NCI-H187 (cell line): ENCODE measurements around the gene DNAJC25.
A peak's percentile ranks its signal among the peaks of the same experiment; 100 is the strongest.

Experiments
- DNase-seq, 2 experiments: peaks; one replicate each; lab custom pipeline; 2025; lab: John Stamatoyannopoulos, UW

Gene DNAJC25

DNA sequence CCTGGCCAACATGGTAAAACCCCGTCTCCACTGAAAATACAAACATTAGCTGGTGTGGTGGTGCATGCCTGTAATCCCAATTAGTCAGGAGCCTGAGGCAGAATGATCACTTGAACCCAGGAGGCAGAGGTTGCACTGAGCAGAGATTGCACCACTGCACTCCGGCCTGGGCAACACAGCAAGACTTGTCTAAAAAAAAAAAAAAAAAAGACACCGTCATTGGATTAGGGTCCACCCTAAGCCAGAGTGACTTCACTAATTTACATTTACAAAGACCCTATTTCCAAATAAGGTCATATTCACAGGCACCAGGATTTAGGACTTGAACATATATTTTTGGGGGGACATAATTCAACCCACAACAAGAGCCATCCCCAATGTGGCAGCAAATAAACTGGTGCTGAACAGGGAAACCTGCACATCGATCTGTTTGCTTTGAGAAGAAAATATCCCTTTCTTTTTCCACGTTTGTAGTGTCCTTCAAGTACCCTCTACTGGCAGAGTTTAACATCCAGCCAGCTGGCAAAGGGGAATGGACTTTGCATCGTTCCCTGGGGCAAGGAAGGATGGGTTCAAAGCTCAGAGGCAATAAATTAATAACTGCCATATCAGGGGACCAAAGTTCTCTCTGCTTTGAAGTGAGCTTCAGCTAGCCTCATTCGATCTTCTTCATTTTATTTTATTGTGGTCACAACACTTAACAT lies 3.7 kb upstream of the DNAJC25 start:
- no peak for DNase-seq

DNA sequence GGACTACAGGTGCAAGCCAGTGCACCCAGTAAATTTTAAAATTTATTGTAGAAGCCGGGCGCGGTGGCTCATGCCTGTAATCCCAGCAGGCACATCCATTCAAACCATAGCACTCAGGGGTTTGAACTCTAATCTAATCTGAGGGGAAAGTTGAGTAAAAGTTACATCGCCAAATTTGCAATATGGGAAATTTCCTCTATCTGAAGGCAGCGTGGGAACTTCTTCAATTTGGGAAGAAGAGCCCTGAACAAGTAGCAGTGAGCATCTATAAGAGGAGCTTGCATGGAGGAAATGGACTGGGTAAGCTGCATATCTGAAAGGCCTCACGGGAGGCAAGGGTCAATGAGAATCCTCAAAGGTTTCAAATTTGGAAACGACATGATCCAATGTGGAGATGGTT lies 2.7 kb upstream of the DNAJC25 start:
- no peak for DNase-seq

DNA sequence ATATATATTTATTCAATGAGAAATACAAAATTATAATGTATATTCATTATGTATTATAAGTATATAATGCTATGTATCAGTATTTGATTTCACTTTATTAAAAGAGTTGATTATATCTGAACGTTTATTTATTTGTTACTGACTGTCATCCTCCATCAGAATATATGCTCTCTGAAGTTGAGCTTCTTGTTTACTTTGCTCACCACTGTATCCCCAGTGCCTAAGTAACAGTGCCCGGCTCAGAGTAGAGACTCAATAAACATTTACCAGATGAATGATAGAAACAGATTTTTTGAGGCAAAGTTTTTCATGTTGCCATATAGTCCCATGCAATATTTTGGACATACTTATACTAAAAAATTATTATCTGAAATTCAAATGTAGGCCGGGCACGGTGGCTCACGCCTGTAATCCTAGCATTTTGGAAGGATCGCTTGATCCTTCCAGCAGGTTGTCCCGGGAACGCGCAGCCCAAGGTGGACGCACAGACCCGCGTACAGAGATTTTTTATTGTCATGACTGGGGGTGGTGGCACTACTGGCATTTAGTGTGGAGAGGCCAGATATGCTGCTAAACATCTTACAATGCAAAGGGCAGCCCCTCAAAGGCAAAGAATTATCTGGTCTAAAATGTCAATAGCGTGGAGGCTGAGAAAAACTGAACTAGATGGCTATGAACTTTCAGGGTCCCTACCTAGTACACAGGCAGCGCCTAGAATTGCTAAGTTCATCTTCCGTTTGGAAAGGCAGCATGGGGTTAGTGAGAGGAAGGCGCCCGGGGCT lies 761 bp upstream of the DNAJC25 start:
- DNase-seq: no peak

DNA sequence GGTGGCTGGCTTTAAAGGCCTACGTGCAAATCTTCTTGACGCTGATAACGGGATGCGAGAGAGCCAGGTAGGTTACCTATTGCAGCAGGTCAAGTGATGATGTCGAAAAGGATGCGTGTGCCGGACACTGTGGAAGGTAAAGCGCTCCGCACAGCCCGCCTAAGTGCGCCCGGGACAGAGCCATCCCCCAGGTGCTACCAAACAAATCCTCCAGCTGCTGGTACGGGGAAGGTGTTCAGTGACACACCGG lies 245 bp upstream of the DNAJC25 start:
- no peak for DNase-seq

DNA sequence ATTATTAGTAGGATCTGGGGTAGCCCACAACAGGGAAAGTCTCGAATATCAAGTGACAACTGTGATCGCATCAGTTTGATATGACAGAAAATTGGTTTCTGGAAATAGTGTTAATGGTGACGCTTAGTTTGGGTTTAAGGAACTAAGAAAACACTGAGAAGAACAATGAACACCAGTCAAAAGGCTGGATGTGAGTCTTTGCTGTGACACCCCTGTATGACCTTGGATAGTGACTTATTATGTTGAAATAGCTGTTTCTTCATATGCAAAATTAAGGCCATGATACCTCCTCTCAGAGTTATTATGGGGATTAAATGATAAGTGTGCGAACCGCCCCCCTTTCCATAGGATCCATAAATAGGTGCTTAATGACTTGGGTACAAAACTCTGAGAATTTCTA lies 926 bp downstream of the DNAJC25 start:
- no peak for DNase-seq

DNA sequence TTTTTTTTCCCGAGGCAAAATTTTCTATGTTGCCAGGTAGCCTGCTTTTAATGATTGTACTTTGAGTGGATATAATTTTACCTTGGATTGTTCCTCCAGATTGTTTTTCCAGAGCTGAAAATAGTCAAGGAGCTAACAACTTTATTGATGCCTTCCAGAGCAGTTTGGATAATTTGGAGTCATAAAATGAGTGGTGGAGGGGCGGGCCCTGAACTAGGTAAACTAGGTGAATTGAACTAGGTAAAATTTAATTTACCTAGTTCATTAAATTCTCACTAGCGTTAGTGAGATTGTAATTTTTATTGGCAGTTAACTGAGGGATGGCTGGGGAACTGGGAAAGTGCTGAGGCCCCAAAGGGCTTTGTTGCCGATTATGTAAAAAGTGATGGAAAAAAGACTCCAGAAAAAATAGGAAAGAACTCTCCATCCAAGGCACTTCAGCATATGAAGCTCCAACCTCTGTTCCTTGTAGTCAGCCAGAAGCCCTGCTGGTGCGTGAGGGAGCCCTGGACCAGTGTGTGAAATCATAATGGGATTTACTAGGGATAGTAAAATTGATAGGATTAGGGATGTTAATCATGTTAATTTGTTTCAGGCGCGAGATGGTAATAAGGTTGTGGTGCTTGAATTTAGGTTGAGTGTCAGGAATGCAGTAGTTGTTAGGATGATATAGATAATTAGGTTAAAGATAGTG lies 1.7 kb downstream of the DNAJC25 start:
- DNase-seq: no peak

DNA sequence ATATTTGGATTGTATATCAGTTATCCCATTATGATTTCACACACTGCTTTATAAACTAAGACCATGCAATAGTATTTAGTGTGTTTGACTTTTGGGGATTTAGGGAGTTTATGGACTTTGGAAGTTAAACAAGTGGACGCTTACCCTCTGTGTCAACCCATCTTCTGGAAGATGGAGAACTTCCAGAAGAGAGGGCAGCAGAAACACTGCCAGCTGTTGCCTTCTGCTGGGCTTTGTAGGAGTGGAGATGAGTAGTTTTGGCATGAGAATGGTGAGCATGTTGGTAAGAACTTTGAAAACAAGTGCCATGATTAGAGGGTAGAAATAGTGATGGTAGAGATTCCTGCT lies 2.2 kb downstream of the DNAJC25 start:
- no peak for DNase-seq

DNA sequence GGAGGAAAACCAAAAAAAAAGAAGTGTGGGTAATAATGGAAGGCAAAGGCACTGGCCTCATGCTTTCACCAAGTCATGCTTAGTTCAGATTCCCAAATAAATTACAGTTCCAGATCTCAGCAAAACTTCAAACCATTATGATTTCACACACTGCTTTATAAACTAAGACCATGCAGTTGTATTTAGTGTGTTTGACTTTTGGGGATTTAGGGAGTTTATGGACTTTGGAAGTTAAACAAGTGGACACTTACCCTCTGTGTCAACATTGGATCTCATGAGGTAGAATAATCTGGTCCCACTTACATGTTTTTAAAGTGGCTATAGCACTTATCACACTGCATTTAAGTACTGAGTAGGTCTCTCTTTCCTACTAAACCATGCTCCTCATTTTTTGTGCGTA lies 3.7 kb downstream of the DNAJC25 start:
- no peak for DNase-seq

DNA sequence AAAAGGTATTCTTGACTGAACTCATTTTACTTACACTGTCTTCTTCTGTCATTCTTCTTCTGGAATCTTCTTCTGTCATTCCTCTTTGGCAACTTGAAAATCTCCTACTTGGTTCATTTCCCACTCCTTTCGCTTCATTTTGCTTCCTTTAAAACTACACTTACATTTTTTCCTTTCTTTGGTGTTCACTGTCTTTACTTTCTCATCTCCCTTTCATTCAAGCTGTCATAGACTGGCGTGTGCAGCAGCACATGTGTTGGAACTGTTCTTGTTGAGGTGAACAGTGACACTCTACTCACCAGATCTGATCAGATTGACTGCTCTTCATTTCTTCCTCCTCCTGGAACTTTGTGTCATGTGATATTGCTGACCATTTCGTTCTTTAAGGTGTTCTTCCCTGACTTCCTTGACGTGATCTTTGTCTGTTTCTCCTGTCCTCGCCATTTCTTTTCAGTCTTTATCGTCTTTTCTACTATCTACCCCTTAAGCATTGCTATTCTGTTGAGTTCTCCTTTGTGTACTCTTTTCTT lies 6.4 kb downstream of the DNAJC25 start:
- DNase-seq: no peak

DNA sequence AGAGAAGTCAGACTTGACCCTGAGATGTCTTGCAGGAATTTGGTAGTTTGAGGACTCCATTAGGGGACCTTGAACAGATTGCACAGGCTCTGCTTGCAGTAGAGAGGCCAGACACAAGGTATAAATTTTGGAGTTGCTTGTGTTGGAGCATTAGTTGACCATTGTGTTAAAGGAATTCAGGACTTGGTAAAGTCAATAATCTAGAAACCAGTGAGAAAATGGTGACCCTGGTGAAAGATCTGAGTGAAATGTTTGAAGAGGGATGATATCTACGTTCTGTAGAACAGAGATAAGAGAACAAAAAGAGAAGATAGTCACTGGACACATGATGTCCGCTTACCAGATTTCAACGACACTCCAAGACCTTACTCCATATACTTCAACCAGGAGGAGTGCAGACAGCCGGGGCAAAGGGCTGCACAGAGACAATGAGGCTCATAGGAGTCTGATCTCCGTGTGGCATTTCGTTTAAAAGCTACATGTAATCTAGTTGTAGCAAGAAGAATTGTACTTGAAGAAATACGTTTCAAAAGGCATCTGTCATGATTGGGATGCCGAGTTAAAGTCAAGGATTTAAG lies 13.2 kb downstream of the DNAJC25 start:
- DNase-seq: no peak

DNA sequence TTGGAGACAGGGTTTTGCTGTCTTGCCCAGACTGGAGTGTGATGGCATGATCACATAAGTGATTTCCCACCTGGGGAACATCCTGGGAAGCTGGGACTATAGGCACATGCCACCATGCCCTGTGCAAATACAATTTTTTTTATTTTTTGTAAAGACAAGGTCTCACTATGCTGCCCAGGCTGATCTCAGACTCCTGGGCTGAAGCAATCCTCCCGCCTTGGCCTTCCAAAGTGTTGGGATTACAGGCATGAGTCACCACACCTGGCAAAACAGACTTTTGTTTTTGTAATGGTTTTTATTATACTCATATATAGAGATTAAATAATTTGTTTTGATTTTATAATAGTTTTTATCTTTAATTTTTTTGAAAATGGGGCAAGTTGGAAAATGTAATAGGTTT lies 14.7 kb downstream of the DNAJC25 start:
- DNase-seq: no peak

DNA sequence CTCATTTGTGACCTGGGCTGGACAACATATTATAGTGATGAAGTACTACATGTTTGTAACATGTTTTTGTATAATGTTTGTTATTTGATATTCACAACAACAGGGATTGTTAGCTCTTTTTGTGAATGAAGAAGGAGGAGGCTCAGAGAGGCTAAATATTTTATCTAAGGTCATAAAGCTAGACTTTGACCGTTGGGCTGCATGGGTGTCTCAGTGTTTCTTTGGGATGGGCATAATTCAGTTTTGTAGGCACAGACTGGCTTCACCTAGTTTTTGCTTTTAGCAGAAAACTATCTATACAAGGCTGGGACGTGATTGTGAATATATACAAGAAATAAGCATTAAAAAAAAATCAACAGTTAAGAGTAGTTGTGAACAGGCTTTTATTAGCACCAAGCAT lies 15.3 kb downstream of the DNAJC25 start:
- no peak for DNase-seq

DNA sequence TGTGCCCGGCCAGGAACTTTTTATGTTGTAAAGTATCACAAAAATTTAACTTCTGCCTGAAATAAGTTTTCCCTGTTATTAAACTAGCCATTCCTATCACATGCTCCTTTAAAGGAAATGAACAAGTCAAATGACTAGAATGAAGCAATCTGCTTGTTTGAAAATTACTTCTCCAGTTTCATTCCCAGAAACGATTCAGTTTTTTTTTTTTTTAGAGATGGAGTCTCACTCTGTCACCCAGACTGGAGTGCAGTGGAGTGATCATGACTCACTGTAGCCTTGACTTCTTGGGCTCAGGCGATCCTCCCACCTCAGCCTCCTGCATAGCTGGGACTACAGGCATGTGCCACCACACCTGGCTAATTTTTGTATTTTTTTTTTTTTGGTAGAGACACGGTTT lies 16.9 kb downstream of the DNAJC25 start:
- no peak for DNase-seq

DNA sequence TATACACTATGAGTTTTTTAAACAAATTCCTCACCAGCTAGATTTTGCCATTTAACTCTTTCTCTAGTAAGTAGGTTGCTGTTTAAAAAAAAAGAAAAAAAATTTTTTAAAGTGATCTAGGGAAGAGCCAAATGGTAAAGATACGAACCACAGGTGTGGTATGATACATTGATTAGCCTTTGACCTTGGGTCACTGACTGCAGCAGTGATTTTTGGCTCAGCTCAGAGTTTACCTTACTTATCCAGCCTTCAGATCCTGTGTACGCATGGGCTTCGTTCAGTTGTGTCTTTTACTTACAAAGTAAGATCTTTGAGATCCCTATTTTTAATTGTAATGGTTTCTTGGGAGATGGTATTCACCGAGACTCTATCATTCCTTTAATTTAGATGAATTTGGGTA lies 17.9 kb downstream of the DNAJC25 start:
- no peak for DNase-seq

DNA sequence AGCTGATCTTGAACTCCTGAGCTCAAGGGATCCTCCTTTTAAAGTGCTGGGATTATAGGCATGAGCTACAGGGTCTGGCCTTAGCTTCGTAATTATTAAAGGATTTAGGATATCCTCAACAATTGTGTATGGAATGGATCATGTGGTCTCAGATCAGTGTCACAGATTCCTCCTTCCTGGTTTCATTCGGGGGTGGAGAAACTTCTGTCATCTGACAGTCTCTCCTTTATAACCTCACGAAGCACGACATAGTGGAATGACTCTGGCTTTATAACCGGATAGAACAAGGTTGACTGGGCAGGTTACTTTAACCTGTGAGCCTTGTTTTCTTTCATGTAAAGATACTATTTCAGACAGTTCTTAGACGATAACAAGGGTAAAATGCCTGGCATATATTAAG lies 25.9 kb downstream of the DNAJC25 start:
- no peak for DNase-seq

DNA sequence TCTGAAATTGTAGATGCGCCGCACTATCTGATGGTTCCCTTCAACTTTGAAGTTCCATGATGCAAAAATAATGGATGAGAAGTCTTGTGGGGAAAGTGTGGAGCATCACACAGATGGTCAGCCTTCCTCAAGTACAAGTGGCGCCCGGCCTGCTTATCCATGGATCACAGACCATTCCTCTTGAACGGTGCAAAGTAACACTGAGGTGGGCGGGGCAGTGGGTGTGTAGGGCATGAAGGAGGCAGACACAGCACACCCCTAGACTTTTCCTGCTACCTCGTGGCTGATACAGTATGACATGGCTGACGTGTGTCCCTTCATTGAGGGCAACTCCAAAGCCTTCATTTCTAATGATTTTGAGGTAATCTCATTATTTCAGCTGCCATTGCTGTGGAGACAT lies 27.8 kb downstream of the DNAJC25 start:
- DNase-seq: no peak

DNA sequence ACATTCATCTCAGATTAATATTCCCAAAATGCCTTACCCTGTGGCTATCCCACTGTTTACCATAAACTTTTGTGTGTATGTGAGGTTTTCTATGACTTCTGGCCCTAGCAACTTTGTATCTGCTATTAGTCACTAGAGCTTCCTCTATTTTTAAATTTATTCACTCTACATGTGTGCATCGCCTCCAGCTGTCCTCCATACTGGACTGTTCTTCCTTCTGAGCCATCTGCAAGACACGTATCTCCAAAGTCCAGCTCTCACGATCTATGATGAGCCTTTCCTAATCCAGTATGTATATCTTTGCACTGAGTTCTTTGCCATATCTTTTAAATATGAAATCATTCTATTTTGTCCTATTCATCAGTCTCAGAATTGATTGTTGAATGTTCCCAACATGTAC lies 28.6 kb downstream of the DNAJC25 start:
- no peak for DNase-seq

DNA sequence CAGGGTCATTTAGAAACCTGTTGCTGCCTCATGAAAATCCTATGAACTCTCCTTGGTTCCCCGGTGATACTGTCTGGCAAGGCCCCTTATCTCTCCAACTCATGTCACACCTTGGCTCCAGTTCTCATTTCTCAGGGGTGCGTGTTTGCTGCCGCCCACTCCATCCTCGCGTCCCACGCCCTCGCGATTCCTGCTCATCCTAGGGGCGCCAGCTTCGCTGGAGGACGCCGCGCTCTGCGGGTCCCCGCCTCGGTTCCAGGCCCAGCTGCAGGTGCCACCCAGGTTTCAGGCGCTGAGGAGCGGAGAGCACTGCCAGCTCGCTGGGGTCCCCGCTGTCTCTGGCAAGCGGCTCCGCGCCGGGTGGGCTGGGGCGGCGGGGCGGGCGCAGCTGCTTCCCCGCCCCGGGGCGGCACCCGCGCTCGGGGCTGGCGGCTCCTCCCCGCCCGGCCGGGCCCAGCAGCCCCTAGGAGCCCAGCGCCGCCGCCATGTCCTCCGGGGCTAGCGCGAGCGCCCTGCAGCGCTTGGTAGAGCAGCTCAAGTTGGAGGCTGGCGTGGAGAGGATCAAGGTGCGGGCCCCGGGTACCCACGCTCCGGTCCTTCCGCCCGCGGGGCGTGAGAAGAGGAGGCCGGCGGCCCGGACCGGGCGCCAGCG lies 30.1 kb downstream of the DNAJC25 start, which contains the start of gene GNG10:
Gene GNG10 (plus strand): TSS at position 456 of the 652 bp plus-strand sequence. CDS start 30 bp downstream, at position 486.
- peak; percentile 6 to 18 for DNase-seq

DNA sequence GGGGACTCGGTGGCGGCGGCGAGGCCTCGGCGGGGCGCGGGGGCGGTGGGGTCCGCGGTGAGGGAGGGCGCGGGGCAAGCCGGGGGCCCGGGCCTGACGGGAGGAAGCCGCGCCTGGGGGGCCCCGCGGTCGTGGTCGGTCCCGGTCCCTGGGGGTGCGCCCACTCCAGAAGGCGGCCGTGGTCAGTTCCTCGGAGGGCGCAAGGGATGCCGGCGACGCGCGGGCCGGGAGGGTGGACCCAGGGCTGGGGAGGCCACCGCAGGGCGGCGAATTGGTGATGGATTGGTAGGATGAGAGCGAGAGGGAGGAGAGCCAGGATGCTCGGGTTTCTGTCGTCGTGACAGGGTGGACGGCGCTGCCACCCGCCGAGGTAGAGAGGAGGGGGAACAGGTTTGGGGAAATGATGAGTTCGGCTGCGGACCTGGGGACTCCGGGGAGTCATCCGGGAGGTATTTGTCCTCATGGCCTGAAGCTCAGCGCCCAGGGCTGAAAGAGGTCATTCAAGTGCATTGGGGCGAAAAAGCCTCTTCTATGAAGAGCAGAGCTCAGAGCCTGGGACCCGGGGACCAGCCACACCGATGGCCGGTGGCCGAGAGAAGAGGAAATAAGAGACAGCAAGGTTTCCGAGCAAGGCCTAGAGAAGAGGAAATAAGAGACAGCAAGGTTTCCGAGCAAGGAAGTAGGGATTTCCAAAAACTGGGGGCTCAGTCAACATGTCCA lies 30.8 kb downstream of the DNAJC25 start:
- DNase-seq: no peak

DNA sequence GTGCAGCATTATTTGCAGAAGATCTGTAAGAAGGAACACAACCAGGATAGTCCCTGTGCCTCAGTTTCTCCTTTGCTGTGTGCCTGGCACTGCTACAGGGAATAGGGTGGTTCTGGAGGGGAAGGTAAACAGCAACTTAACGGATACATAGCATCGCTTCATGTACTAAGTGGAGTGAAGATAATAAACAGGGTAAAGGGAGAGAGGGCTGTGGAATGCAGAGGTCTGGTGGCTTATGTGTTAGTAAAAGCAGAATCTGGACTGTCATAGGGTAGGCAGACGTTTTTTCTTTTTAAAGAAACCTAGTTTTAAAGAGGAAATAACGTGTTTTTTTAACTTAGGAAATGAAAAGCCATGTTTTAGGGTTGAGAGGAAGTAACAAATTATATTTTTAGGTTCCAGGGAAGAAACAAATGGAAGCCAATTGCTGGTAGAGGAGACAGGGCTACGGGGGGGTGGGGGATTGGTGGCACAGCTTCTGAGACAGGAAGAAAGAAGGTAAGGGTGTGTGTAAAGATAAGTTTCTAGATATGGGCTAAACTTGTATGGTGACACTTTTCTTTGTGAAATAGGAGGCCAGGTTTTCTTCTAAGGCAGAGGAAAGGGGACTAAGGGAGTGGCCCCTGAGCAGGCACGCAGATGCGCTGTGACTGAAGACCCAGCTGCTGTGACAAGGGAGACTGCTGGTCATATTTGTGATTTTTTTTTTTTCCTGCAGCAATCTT lies 31.6 kb downstream of the DNAJC25 start:
- DNase-seq: no peak

DNA sequence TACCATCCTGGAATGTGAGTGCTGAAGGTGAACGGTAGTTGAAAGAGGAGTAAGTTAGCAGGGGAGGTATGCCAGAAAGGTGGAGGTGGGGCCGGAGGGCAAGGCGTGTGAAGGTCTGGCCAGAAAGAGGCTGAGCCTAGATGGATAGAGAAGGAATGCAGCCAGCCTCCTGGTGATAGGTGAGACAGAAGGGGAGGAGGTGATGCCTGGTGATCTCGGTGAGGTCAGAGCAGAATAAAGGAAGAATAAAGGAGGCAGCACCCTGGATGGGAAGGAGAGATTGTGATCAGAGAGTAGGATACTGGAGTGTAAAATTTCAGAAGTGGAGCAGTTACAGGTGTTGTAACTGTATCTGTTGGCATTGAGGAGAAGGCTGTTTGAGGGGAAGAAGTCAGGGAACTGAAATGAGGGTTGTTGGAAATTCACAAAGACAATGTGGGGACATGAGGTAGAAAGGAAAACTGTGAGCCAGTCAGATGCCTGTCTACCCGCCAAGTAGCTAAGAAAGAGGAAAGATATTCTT lies 32.2 kb downstream of the DNAJC25 start:
- DNase-seq: no peak
